HG02759 (cell line): ENCODE measurements around the gene SLC46A2.

Experiments
- ATAC-seq: cut with Tn5 transposase; IDR thresholded peaks from one replicate; pipeline ENCODE4 v1.9.1; 2021; ENCODE audit warnings: mild to moderate bottlenecking, moderate library complexity; ENCODE audit not compliant: unreplicated experiment

SLC46A2 gene

DNA sequence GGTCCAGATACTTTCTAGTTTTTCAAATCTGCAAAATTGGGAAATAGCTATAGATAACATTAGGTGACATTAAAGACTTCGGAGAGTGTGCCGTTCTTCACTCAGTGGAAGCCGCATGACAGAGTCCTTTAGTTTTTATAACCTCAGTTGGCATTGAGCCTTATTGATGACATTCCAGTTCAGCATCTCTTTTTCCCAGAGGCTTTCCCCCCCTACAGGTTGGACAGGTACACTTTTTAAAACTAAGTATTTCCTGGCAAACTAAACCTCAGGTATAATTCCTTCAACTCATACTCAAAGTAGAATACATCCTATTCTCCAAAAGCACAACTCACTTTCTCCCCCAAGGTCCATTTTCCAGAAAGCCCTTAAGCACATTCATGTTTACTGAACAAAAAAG, 58.7 kb downstream of the SLC46A2 start:
- no peak for ATAC-seq

DNA sequence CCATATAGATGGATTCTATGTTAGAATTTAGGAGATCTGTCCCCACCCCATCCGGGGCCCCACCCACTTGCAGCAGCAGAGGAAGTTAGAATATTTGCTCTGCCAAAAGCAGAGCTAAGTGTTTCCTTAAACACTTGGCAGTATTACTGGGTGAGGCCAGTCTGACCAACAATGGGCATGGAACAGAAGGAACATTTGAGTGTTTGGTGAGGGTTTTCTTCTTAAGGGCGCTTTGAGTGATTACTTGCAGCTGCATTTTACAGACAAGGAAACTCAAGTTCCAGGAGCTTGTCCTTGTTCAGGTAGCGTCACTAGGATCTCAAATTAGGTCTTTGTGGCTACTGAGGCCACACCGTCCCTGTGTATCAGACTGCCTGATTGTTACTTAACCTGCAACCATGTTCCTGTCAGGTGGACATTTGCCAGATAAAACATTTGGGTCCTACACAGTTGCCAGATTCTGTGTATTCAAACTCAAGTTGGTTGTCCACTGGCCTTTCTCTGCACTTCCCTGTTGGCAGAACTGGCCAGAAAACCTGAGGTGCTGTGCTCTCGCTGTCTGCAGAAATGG, 59.3 kb downstream of the SLC46A2 start:
- no peak for ATAC-seq
